Esophagus (tissue), 2 donors: Measurements from ENCODE around the gene EXT2. TPM values are rescaled to one million over a fixed set of nuclear protein-coding genes. Genes with fewer than 3 reads are reported as not detected.

ENCODE experiments used
- H3K27ac ChIP-seq, 2 donors: one replicate each; pipeline ENCODE4 v1.5.1; 2013; ENCODE audit warnings: low read depth in 2 of 2, mild to moderate bottlenecking in 2 of 2, inconsistent platforms in 1 of 2, low read length in 1 of 2, moderate library complexity in 1 of 2
- H3K27me3 ChIP-seq, 2 donors: one replicate each; pipeline ENCODE4 v1.6.1; 2013; ENCODE audit warnings: low read length in 2 of 2, control low read depth in 1 of 2, mild to moderate bottlenecking in 1 of 2; ENCODE audit not compliant: insufficient read depth in 2 of 2, control insufficient read depth in 1 of 2
- H3K36me3 ChIP-seq, 2 donors: one replicate each; pipeline ENCODE4 v1.6.1; 2013; ENCODE audit warnings: low read length in 1 of 2; ENCODE audit not compliant: control insufficient read depth in 2 of 2, insufficient read depth in 2 of 2
- H3K4me1 ChIP-seq, 2 donors: one replicate each; pipeline ENCODE4 v1.6.1; 2013; ENCODE audit warnings: low read length in 1 of 2; ENCODE audit not compliant: control insufficient read depth in 2 of 2, insufficient read depth in 2 of 2
- H3K4me3 ChIP-seq, 2 donors: one replicate each; pipeline ENCODE4 v1.5.1; 2013; ENCODE audit warnings: low read length in 2 of 2, mild to moderate bottlenecking in 2 of 2, low read depth in 1 of 2, moderate library complexity in 1 of 2
- H3K9me3 ChIP-seq, 2 donors: one replicate each; pipeline ENCODE4 v1.6.1; 2013; ENCODE audit warnings: mild to moderate bottlenecking in 2 of 2, low read depth in 1 of 2, low read length in 1 of 2, moderate library complexity in 1 of 2; ENCODE audit not compliant: control insufficient read depth in 2 of 2, insufficient read depth in 1 of 2
- WGBS, 2 donors: extraction: QIAGEN DNeasy Blood & Tissue Kit; methylation state at CpG; one replicate each; pipeline ENCODE4 v1.1.7; 2013; 5-methylcytosine and 5-hydroxymethylcytosine counted together
- polyA plus RNA-seq, 2 donors: library from polyadenylated mRNA; stranded (reverse); fragments of 200-250 nt; gene quantifications; one replicate each; pipeline ENCODE4 v1.2.3, GENCODE V29; 2013
- donor health status: healthy with polysubstance abuse.
- donor health status: Bipolar disorder and iron deficiency.

Gene EXT2
- polyA plus RNA-seq, 2 donors, result 13.5 to 16.4 TPM

DNA sequence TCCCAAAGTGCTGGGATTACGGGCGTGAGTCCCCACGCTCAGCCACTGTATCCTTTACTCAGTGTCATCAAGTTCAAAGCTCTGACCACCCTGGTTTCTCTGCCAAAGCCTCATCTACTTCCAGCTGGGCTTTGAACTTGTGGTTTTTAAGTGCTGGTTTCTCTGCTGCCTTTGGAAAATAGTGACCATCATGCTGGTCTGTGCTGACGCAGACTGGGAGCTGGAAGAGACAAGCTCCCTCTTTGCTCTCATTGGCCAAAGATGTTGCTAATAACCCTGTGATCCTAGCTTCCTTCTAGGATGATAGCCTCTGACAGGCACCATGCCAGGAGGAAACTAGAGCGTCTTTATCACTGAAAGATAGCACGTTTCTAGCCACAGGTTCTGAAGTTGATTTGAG, 152.0 kb downstream of the EXT2 start:
- Histone ChIP-seq H3K27ac (no peak overlapping the region), H3K27me3 (no peaks in the 10 kb centered on the region), H3K9me3 (no peaks in the 10 kb centered on the region), H3K4me3 (no peak overlapping the region), H3K36me3 (peaks cover 0 to 8% of the 10 kb centered on the region in 2 donors), H3K4me1 (no peaks in the 10 kb centered on the region)
- WGBS, 2 donors, result 77 to 83% methylated on average over 6 of the region's 6 CpGs

DNA sequence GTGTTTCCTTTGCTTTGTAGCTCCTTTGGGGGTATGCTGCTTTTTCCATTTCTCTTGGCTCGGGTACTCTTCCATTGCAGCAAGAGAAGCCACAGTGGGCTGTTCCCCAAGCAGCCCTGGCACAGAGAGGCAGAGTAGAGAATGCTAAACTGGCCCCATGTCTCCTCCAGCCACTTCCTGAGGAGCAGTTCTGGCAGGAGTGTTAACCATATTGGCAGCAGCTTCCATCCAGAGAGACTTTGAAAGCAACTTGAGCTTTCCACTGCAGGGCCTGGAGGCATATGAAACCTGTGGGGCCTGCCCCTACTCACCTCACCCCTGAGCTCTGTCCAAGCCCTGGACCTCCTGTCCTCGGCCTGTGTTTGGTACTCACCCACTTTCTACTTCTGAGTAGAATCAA, 152.6 kb downstream of the EXT2 start:
- H3K4me1 ChIP-seq, result no peaks in the 10 kb centered on the region
- no peaks in the 10 kb centered on the region for H3K9me3 ChIP-seq
- H3K27ac ChIP-seq, result no peak overlapping the region
- peaks cover 0 to 8% of the 10 kb centered on the region in 2 donors for H3K36me3 ChIP-seq
- WGBS, 2 donors, result 84 to 85% methylated on average over 2 of the region's 2 CpGs
- no peaks in the 10 kb centered on the region for H3K27me3 ChIP-seq
- H3K4me3 ChIP-seq, result no peak overlapping the region

- Histone ChIP-seq H3K27me3 (no peaks in the 10 kb centered on the region), H3K36me3 (peaks cover 0 to 4% of the 10 kb centered on the region in 2 donors), H3K27ac (no peak overlapping the region), H3K4me3 (no peak overlapping the region), H3K4me1 (no peaks in the 10 kb centered on the region), H3K9me3 (no peaks in the 10 kb centered on the region)
- 89 to 91% methylated on average over 6 of the region's 6 CpGs for WGBS, 2 donors
Measured at GRCh38 chr11:44250421-44250820, 154.9 kb downstream of the EXT2 start.

- H3K4me3 ChIP-seq, result no peak overlapping the region
- no peaks in the 10 kb centered on the region for H3K27me3 ChIP-seq
- 85 to 92% methylated on average over 2 of the region's 2 CpGs for WGBS, 2 donors
- peaks cover 0 to 4% of the 10 kb centered on the region in 2 donors for H3K36me3 ChIP-seq
- H3K27ac ChIP-seq, result no peak overlapping the region
- H3K4me1 ChIP-seq, result peaks cover 0 to 1% of the 10 kb centered on the region in 2 donors
- peaks cover 0 to 2% of the 10 kb centered on the region in 2 donors for H3K9me3 ChIP-seq
Measured at GRCh38 chr11:44252999-44253602, 157.6 kb downstream of the EXT2 start.

GRCh38 chr11:44255406-44256071, 160.1 kb downstream of the EXT2 start:
- no peak overlapping the region for H3K4me3 ChIP-seq

DNA sequence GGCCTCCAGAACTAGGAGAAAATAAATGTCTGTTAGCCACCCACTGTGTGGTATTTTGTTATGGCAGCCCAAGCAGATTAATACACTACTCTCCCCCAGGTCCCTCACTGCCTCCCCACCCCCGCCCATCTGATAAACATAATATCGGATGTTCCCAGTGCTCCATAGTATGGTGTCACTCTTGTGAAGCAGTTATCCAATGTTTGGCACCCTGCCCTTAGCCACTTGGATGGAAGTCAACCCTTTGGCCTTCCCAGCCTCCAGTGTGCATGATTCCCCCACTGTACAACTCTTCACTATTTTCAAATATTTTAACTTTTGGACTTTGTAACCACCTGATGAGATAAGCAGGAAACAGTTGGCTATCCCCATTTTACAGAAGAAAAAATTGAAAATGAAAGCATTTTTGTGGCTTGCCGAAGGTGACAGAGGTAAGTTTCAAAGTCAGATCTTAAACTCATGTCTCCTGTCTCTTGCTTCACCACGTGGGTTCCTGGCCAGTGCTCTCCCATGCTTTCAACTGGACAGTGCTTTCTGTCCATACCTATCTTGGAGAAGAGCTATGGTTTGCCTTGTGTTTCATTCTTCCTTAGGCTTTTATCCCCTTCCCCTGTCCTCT, 161.3 kb downstream of the EXT2 start:
- Histone ChIP-seq H3K27me3 (no peaks in the 10 kb centered on the region), H3K4me3 (no peak overlapping the region), H3K36me3 (no peaks in the 10 kb centered on the region), H3K9me3 (peaks cover 0 to 2% of the 10 kb centered on the region in 2 donors), H3K4me1 (peaks cover 0 to 2% of the 10 kb centered on the region in 2 donors), H3K27ac (no peak overlapping the region)
- WGBS, 2 donors, result 72 to 79% methylated on average over 4 of the region's 4 CpGs

More at GRCh38 chr11:44255406-44256071, 160.1 kb downstream of the EXT2 start:
- Histone ChIP-seq H3K36me3 (no peaks in the 10 kb centered on the region), H3K27ac (no peak overlapping the region), H3K4me1 (peaks cover 0 to 2% of the 10 kb centered on the region in 2 donors), H3K9me3 (peaks cover 0 to 2% of the 10 kb centered on the region in 2 donors), H3K27me3 (no peaks in the 10 kb centered on the region)
- 49 to 56% methylated on average over 6 of the region's 6 CpGs for WGBS, 2 donors

DNA sequence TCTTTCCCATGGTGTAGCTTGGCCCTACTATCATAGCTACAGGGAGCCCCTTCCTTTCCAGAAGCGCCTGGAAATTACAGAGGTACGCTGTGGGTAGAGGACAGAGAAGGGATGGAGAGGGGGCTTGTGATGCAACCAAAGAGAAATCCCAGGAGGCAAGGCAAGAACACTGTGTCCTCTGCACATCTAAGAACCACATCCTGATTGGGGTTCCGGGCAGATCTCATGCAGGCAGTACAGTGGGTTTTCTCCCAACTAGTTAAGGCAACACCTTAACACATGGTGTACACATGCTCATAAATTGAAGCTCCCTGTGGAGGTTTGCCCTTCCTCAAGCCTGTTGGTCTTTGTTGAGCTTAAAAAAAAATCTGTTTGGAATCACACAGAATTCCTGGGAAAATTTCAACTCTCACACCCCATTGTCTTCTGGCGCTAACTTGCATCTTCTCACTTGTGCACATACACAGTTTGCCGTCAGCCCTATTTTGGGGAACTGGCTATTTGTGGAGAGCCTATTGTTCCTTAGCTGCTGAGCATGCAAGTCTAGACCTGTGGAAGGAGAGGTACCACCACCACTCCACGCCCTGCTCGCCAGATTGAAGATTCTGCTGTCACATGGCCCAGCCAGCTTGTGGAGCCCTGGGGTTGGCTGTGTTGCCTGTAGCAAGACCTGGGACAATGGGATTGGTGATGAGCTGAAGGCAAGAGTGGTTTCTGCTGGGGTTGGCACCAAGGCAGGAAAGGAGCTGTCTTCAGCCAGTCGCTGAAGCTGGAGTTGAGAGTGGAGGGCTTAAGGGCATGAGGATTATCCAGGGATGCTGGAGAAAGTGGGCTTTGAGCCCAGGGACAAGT, 162.1 kb downstream of the EXT2 start:
- Histone ChIP-seq H3K4me1 (peaks cover 0 to 2% of the 10 kb centered on the region in 2 donors), H3K27me3 (no peaks in the 10 kb centered on the region), H3K4me3 (no peak overlapping the region), H3K9me3 (peaks cover 0 to 2% of the 10 kb centered on the region in 2 donors), H3K27ac (no peak overlapping the region), H3K36me3 (no peaks in the 10 kb centered on the region)
- WGBS, 2 donors, result 86 to 92% methylated on average over 8 of the region's 8 CpGs

- 76 to 81% methylated on average over 5 of the region's 5 CpGs for WGBS, 2 donors
- Histone ChIP-seq H3K9me3 (peaks cover 0 to 2% of the 10 kb centered on the region in 2 donors), H3K4me3 (no peak overlapping the region), H3K4me1 (peaks cover 0 to 2% of the 10 kb centered on the region in 2 donors), H3K36me3 (no peaks in the 10 kb centered on the region), H3K27me3 (no peaks in the 10 kb centered on the region), H3K27ac (no peak overlapping the region)
Measured at GRCh38 chr11:44258190-44258489, 162.7 kb downstream of the EXT2 start.

DNA sequence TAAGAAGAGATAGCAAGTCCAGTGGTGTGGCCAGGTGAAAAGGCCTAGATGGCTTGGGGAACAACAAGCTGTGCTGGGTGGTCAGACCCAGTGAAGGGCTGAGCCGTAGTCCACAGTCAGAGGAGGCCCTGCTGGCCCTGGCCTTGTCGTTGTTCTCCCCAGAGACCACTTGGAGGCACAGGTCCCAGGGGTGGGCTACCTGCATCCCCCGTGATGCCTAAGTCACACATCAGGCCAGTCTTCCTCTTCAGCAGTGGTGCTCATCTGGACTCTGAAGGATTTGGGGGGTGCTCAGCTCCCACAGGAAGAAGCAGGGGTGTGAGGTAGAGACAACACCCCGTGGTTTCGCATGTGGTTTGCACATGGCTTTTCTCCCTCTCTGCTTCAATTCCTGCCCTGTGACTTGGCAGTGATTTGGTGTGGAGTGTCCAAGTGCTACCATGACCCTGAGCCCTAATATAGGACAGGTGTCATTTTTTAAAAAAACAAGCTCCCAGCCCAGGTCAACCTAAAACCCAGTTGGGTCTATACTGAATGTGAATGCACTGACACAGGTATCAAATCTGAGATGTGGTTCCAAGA, 163.5 kb downstream of the EXT2 start:
- H3K27ac ChIP-seq, result no peak overlapping the region

More for the DNA sequence above, 163.5 kb downstream of the EXT2 start:
- H3K36me3 ChIP-seq, result no peaks in the 10 kb centered on the region
- H3K4me3 ChIP-seq, result no peak overlapping the region
- peaks cover 0 to 2% of the 10 kb centered on the region in 2 donors for H3K9me3 ChIP-seq
- H3K27me3 ChIP-seq, result no peaks in the 10 kb centered on the region
- 87 to 89% methylated on average over 5 of the region's 5 CpGs for WGBS, 2 donors
- peaks cover 0 to 2% of the 10 kb centered on the region in 2 donors for H3K4me1 ChIP-seq
